Adrenal gland (tissue), 5 donors: ENCODE results near the gene OAF.

Experiments used
- POLR2A ChIP-seq, 2 donors: fragments of 450-650 bp; IDR thresholded peaks; one replicate each; pipeline ENCODE4 v1.6.1; 2017; ENCODE audit warnings: antibody characterized with exemption in 2 of 2, mild to moderate bottlenecking in 2 of 2, moderate library complexity in 1 of 2
- TF ChIP-seq, protein P1 (sequence below), 6 experiments: fragments of 450-650 bp in 4 of 6; fragments of 200-600 bp in 2 of 6; sonication (generic) in 1 of 6; IDR thresholded peaks; 1 replicate in 5 of 6; 2 replicates in 1 of 6; pipeline versions ENCODE4 v1.5.1 to v1.8.0; 2016 to 2021; ENCODE audit warnings: antibody characterized with exemption in 6 of 6, mild to moderate bottlenecking in 2 of 6, moderate library complexity in 1 of 6
- donor health status: DM: no; HTN: no; CAD: no.

DNA sequence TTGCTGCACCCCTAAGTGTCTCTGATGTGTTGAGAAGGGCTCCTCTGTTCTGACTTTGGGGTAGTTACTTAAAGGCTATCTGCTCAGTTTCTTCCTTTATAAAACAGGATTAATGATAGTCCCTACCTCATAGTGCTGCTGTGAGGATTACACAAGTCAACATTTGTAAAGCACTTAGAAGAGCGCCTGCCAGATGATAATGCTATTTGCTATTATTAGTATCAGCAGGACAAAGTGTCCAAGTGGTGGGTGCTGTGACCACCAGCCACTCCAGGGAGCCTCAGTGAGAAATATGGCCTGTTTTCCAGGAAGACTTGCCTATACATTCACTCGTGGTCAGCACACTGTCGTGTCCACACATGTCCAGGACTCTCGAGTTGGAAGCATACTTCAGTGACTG lies 45.3 kb downstream of the OAF start:
- TF ChIP-seq, protein P1, sequence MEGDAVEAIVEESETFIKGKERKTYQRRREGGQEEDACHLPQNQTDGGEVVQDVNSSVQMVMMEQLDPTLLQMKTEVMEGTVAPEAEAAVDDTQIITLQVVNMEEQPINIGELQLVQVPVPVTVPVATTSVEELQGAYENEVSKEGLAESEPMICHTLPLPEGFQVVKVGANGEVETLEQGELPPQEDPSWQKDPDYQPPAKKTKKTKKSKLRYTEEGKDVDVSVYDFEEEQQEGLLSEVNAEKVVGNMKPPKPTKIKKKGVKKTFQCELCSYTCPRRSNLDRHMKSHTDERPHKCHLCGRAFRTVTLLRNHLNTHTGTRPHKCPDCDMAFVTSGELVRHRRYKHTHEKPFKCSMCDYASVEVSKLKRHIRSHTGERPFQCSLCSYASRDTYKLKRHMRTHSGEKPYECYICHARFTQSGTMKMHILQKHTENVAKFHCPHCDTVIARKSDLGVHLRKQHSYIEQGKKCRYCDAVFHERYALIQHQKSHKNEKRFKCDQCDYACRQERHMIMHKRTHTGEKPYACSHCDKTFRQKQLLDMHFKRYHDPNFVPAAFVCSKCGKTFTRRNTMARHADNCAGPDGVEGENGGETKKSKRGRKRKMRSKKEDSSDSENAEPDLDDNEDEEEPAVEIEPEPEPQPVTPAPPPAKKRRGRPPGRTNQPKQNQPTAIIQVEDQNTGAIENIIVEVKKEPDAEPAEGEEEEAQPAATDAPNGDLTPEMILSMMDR (IDR thresholded peaks at IDR 0.05): no peak
- no peak for TF ChIP-seq POLR2A (IDR thresholded peaks at IDR 0.05)
